ENCODE results near the gene EWSR1.

GRCh38 chr22:29331213-29331612 lies 63.1 kb downstream of the EWSR1 start:
- TF ChIP-seq POLR2AphosphoS5 (IDR thresholded peaks at IDR 0.05; ENCODE audit: low read depth), result no peak
- no peak for TF ChIP-seq REST (IDR thresholded peaks at IDR 0.05; ENCODE audit: unreplicated experiment)
- TF ChIP-seq CTCF (conservative IDR thresholded peaks at IDR 0.05; ENCODE audit: low read depth in 2 of 2), result no peak
- no peak for TF ChIP-seq EZH2 (IDR thresholded peaks at IDR 0.05; ENCODE audit: low read depth, unreplicated experiment)
- no peak for TF ChIP-seq CREB1 (CRISPR knock-in tag; IDR thresholded peaks at IDR 0.05; ENCODE audit: low read depth)
- no peak for TF ChIP-seq JUNB (IDR thresholded peaks at IDR 0.05; ENCODE audit: unreplicated experiment)

All from GM23338 (cell line).